H1 (cell line): ENCODE data around the gene ST6GALNAC2. TPM values are rescaled to one million over a fixed set of nuclear protein-coding genes. Genes with fewer than 3 reads are reported as not detected.
"Not testable (repeated sequence)": the region's sequence is repeated elsewhere in the genome, so short reads cannot be mapped to it uniquely, and the experiment has no call there.

ENCODE experiments used
- CTCF ChIA-PET: fragments of 300-600 bp; sonication (Branson Sonifier 250); formaldehyde crosslinking; loops from one replicate; lab custom pipeline; 2021; ENCODE audit not compliant: partially characterized antibody; lab: Charles Lee
- POLR2A ChIA-PET: fragments of 300-600 bp; sonication (Branson Sonifier 250); formaldehyde crosslinking; loops from one replicate; lab custom pipeline; 2021; ENCODE audit warnings: inconsistent platforms; ENCODE audit not compliant: partially characterized antibody; lab: Charles Lee
- DNase-seq, 2 experiments: peaks; one replicate each; pipeline versions ENCODE4 v3.0.0 to v3.0.0-alpha.2; 2010 to 2022; ENCODE audit warnings: low spot score in 2 of 2, low read depth in 1 of 2, mixed read lengths in 1 of 2
- FAIRE-seq: peaks from 2 replicates; lab custom pipeline; 2011; peaks lifted over from hg19 to GRCh38; lab: Jason Lieb, UNC
- H2AFZ ChIP-seq: 2 replicates; pipeline ENCODE4 v1.8.1; 2012; ENCODE audit warnings: low read length, inconsistent platforms
- H2AK5ac ChIP-seq: 2 replicates; pipeline ENCODE4 v1.6.1; 2013; ENCODE audit warnings: low read depth, low read length
- H2BK120ac ChIP-seq: replicated peaks from 2 replicates; pipeline ENCODE3; 2013; ENCODE audit warnings: low read depth, low read length, inconsistent platforms
- H2BK12ac ChIP-seq: 2 replicates; pipeline ENCODE4 v1.6.1; 2013; ENCODE audit warnings: low read depth, low read length
- H2BK15ac ChIP-seq: 2 replicates; pipeline ENCODE4 v1.6.1; 2013; ENCODE audit warnings: low read length
- H2BK20ac ChIP-seq: 2 replicates; pipeline ENCODE4 v1.6.1; 2013; ENCODE audit warnings: low read length
- H2BK5ac ChIP-seq: 2 replicates; pipeline ENCODE4 v1.6.1; 2013; ENCODE audit warnings: low read depth, low read length
- H3K14ac ChIP-seq: 2 replicates; pipeline ENCODE4 v1.6.1; 2013; ENCODE audit warnings: inconsistent platforms; ENCODE audit not compliant: insufficient read length
- H3K18ac ChIP-seq: 2 replicates; pipeline ENCODE4 v1.6.1; 2013; ENCODE audit warnings: low read length; ENCODE audit errors: extremely low read depth
- H3K23ac ChIP-seq: 2 replicates; pipeline ENCODE4 v1.6.1; 2013; ENCODE audit warnings: inconsistent platforms; ENCODE audit not compliant: insufficient read length
- H3K23me2 ChIP-seq: 2 replicates; pipeline ENCODE4 v1.6.1; 2013; ENCODE audit warnings: low read depth, low read length
- H3K27ac ChIP-seq: 2 replicates; pipeline ENCODE4 v1.6.1; 2011; ENCODE audit warnings: low read depth, low read length, inconsistent platforms
- H3K27me3 ChIP-seq, 4 experiments: replicated peaks in 1 of 4; 1 replicate in 1 of 4; 2 replicates in 3 of 4; pipeline versions ENCODE4 v1.6.1 to v1.8.1; 2011 to 2013; ENCODE audit warnings: low read length in 3 of 4, mild to moderate bottlenecking in 3 of 4, inconsistent platforms in 2 of 4, mixed read lengths in 2 of 4, moderate library complexity in 1 of 4; ENCODE audit not compliant: control insufficient read depth in 3 of 4, insufficient read depth in 3 of 4; ENCODE audit errors: extremely low read depth in 1 of 4
- H3K36me3 ChIP-seq, 4 experiments: 2 replicates each; pipeline versions ENCODE4 v1.6.1 to v1.8.1; 2011 to 2013; ENCODE audit warnings: mild to moderate bottlenecking in 4 of 4, low read length in 3 of 4, moderate library complexity in 2 of 4, control low read depth in 1 of 4, inconsistent platforms in 1 of 4; ENCODE audit not compliant: insufficient read depth in 4 of 4, control insufficient read depth in 2 of 4
- H3K4ac ChIP-seq: replicated peaks from 2 replicates; pipeline ENCODE3; 2013; ENCODE audit warnings: low read length, low read depth, mixed read lengths, inconsistent platforms; ENCODE audit not compliant: insufficient read length
- H3K4me1 ChIP-seq, 4 experiments: replicated peaks in 1 of 4; 1 replicate in 1 of 4; 2 replicates in 3 of 4; pipeline versions ENCODE4 v1.6.1 to v1.8.1; 2011 to 2013; ENCODE audit warnings: low read length in 3 of 4, inconsistent platforms in 2 of 4, mixed read lengths in 1 of 4; ENCODE audit not compliant: insufficient read depth in 4 of 4, control insufficient read depth in 3 of 4
- H3K4me2 ChIP-seq, 2 experiments: 2 replicates each; pipeline versions ENCODE4 v1.6.1 to v1.8.1; 2011 to 2013; ENCODE audit warnings: low read depth in 2 of 2, low read length in 2 of 2, control low read depth in 1 of 2, inconsistent platforms in 1 of 2, mild to moderate bottlenecking in 1 of 2; ENCODE audit not compliant: insufficient read depth in 1 of 2
- H3K4me3 ChIP-seq, 4 experiments: fragments of 200-600, 300-600 bp in 1 of 4; sonication (generic), shearing (Covaris generic), sonication (Bioruptor Twin) in 1 of 4; 2 replicates each; pipeline versions ENCODE4 v1.5.1 to v1.8.1; 2011 to 2016; ENCODE audit warnings: low read length in 4 of 4, low read depth in 3 of 4, control low read depth in 2 of 4, inconsistent platforms in 2 of 4, mild to moderate bottlenecking in 2 of 4, mixed read lengths in 1 of 4, moderate library complexity in 1 of 4; ENCODE audit not compliant: insufficient read depth in 2 of 4; ENCODE audit errors: extremely low read depth in 1 of 4
- H3K56ac ChIP-seq: replicated peaks from 2 replicates; pipeline ENCODE3; 2013; ENCODE audit warnings: low read depth, mild to moderate bottlenecking, mixed read lengths, low read length, inconsistent platforms; ENCODE audit not compliant: insufficient read length
- H3K79me1 ChIP-seq: 2 replicates; pipeline ENCODE4 v1.6.1; 2013; ENCODE audit warnings: low read depth, low read length, control low read depth
- H3K79me2 ChIP-seq, 2 experiments: 2 replicates each; pipeline versions ENCODE4 v1.6.1 to v1.8.1; 2012 to 2013; ENCODE audit warnings: low read length in 2 of 2, mild to moderate bottlenecking in 2 of 2, inconsistent platforms in 1 of 2; ENCODE audit not compliant: insufficient read depth in 2 of 2, control insufficient read depth in 1 of 2
- H3K9ac ChIP-seq, 4 experiments: replicated peaks in 1 of 4; 1 replicate in 1 of 4; 2 replicates in 3 of 4; pipeline versions ENCODE4 v1.6.1 to v1.8.1; 2011 to 2013; ENCODE audit warnings: low read depth in 3 of 4, low read length in 3 of 4, control low read depth in 2 of 4, mild to moderate bottlenecking in 2 of 4, moderate library complexity in 2 of 4, inconsistent platforms in 1 of 4; ENCODE audit errors: extremely low read depth in 1 of 4
- H3K9me3 ChIP-seq, 2 experiments: 2 replicates each; pipeline versions ENCODE4 v1.6.1 to v1.8.1; 2012 to 2013; ENCODE audit warnings: mild to moderate bottlenecking in 2 of 2, moderate library complexity in 2 of 2, control low read depth in 1 of 2, inconsistent platforms in 1 of 2, low read depth in 1 of 2, low read length in 1 of 2, mixed read lengths in 1 of 2; ENCODE audit not compliant: insufficient read depth in 2 of 2
- H4K20me1 ChIP-seq, 2 experiments: replicated peaks in 1 of 2; 2 replicates each; pipeline versions ENCODE3 to v1.8.1; 2011 to 2013; ENCODE audit warnings: inconsistent platforms in 2 of 2, low read length in 2 of 2, mild to moderate bottlenecking in 1 of 2; ENCODE audit not compliant: insufficient read depth in 2 of 2, control insufficient read depth in 1 of 2
- H4K5ac ChIP-seq: 2 replicates; pipeline ENCODE4 v1.6.1; 2013; ENCODE audit warnings: low read length, low read depth, mixed read lengths, inconsistent platforms; ENCODE audit not compliant: insufficient read length
- H4K8ac ChIP-seq: 2 replicates; pipeline ENCODE4 v1.8.0; 2013; ENCODE audit warnings: mild to moderate bottlenecking, moderate library complexity, low read length, inconsistent platforms; ENCODE audit not compliant: insufficient read depth; ENCODE audit errors: extremely low read depth
- H4K91ac ChIP-seq: replicated peaks from 2 replicates; pipeline ENCODE3; 2013; ENCODE audit warnings: low read length, mixed read lengths, inconsistent platforms; ENCODE audit not compliant: insufficient read length
- CBX5 ChIP-seq: fragments of 300-800, 300-1000 bp; sonication (generic); IDR thresholded peaks from 2 replicates; pipeline ENCODE4 v1.7.1; 2016; ENCODE audit warnings: antibody characterized with exemption, low read length, low read depth
- WGBS, 2 experiments: shearing (Covaris generic) in 1 of 2; methylation state at CpG; one replicate each; pipeline versions ENCODE4 v1.1.6 to v1.1.7; 2013 to 2015; ENCODE audit warnings: low lambda C conversion rate in 2 of 2, mixed read lengths in 2 of 2, inconsistent platforms in 1 of 2, low coverage in 1 of 2, missing lambda C conversion rate in 1 of 2; ENCODE audit not compliant: insufficient replicate concordance in 2 of 2, insufficient coverage in 1 of 2, insufficient read length in 1 of 2; ENCODE audit errors: extremely low coverage in 1 of 2, missing lambda C conversion rate in 1 of 2; 5-methylcytosine and 5-hydroxymethylcytosine counted together
- polyA plus RNA-seq, 7 experiments: library from polyadenylated mRNA; depleted of rRNA in 3 of 7; stranded (reverse) in 5 of 7; unstranded in 2 of 7; fragments of >200 nt in 5 of 7; fragments of 200-250 nt in 2 of 7; gene quantifications; 1 replicate in 5 of 7; 2 replicates in 1 of 7; 4 replicates in 1 of 7; pipeline versions ENCODE4 v1.2.1 to v1.2.3, GENCODE V29; 2011 to 2013; ENCODE audit warnings: missing spikeins in 2 of 7, mixed read lengths in 2 of 7
- total RNA-seq: library from RNA; stranded (reverse); fragmentation: NEBNext Ultra II Directional; extraction: Animal tissue kit (Norgen Biotek cat#: 25700); gene quantifications from 2 replicates; pipeline ENCODE4 v1.2.1, GENCODE V29; 2021

ST6GALNAC2 gene
- total and polyA plus RNA-seq, 2 of the 8 experiments (the other 6 are each of a cell fraction or from before 2014, with no cell fraction given) = 0.09 TPM; not detected in 1

- no peak for TF ChIP-seq CBX5
These were observed 58.1 kb downstream of the ST6GALNAC2 start (continued) for GRCh38 chr17:76527430-76528111.

GRCh38 chr17:76527016-76527415, 58.6 kb downstream of the ST6GALNAC2 start:
- peak overlapping the region; percentile 1; the same call in 1 of the 2 replicates for H4K8ac ChIP-seq
- H2AK5ac ChIP-seq, H3K56ac ChIP-seq, H3K23ac ChIP-seq, FAIRE-seq, H4K5ac ChIP-seq, H3K79me1 ChIP-seq, H3K9me3 ChIP-seq, H3K27ac ChIP-seq, DNase-seq, H2AFZ ChIP-seq, H4K20me1 ChIP-seq, H3K27me3 ChIP-seq, H3K23me2 ChIP-seq, H3K9ac ChIP-seq, H3K4me3 ChIP-seq, H3K18ac ChIP-seq, H2BK120ac ChIP-seq, H3K4ac ChIP-seq, H3K14ac ChIP-seq, H3K79me2 ChIP-seq, H3K36me3 ChIP-seq: not testable (repeated sequence)
- ChIA-PET POLR2A (interaction anchor here (1.0 to 5.1 kb wide), 5 partner anchors 10 to 39 kb away, joined by 4 to 30 read pairs (median 5); partner anchors contain the start of gene PRCD), CTCF (interaction anchor here (1.0 to 4.9 kb wide), 12 partner anchors 9 to 188 kb away, joined by 3 to 41 read pairs (median 6); partner anchors contain the start of gene PRCD)
- H2BK15ac ChIP-seq = peak overlapping the region; percentile 19; the same call in 1 of the 2 replicates
- H3K4me1 ChIP-seq = peaks cover 0 to 34% (median 24%) of the 10 kb centered on the region in 4 experiments; a peak in 6 of 7 replicates
- peak overlapping the region; percentile 35; the same call in 1 of the 2 replicates for H2BK5ac ChIP-seq
- no CpG with 5 or more reads among the region's 9 CpGs for WGBS, 2 experiments
- peak overlapping the region; percentile 85 for H4K91ac ChIP-seq
- peak overlapping the region; percentile 50; the same call in 1 of the 2 replicates for H2BK12ac ChIP-seq
- H3K4me2 ChIP-seq = peak overlapping the region in 1 of 2 experiments; percentile 1; a peak in 1 of 4 replicates
- H2BK20ac ChIP-seq = 0 out of 2 replicates have a peak overlapping the region, but pooled peaks have one; percentile 32
